ENCODE data around the gene CRTC3. TPM values are rescaled to one million over a fixed set of nuclear protein-coding genes. Genes with fewer than 3 reads are reported as not detected.
A peak's percentile ranks its signal among the peaks of the same experiment; 100 is the strongest.
"Not testable (repeated sequence)": the region's sequence is repeated elsewhere in the genome, so short reads cannot be mapped to it uniquely, and the experiment has no call there.

CRTC3 gene
- total RNA-seq, 4 donors from 2014 or later: 46.4 to 66.8 (median 59.8) TPM

DNA sequence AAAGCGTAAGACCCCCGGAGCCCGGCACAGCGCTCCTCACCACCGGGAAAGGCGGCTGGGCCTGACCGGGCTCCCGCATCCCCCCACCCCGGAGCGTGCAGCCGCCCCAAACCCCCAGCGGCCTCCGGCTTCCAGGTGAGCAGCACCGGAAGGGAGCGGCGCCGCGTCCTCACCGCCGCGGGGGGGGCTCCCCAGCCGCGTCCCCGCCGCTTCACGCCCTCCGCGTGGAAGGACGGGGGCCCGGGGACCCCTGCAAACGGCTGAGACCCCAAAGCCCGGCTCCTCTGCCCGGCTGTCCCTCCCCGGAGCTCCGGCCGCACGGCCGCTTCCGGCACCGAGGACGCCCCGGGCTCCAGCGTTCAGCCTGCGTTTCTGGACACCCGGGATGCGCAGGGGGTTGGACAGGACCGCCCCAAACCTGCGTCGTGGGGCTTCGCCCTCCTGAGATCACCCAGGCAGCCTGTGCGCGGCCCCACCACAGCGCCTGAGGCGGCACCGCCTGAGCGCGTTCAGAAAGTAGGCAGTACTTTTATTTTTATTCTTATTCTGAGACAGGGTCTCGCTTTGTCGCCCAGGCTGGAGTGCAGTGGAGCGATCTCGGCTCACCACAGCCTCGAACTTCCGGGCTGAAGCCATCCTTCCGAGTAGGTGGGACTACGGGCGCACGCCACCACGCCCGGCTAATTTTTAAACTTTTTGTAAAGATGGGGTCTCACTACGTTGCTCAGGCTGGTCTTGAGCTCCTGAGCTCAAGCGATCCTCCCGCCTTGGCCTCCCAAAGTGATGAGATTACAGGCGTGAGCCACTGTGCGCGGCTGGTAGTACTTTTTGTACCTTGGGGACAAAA lies 135.8 kb downstream of the CRTC3 start:
- no peak for DNase-seq (ENCODE audit: extremely low spot score)
- intact Hi-C loops (cut with DNase I): no loop called here

DNA sequence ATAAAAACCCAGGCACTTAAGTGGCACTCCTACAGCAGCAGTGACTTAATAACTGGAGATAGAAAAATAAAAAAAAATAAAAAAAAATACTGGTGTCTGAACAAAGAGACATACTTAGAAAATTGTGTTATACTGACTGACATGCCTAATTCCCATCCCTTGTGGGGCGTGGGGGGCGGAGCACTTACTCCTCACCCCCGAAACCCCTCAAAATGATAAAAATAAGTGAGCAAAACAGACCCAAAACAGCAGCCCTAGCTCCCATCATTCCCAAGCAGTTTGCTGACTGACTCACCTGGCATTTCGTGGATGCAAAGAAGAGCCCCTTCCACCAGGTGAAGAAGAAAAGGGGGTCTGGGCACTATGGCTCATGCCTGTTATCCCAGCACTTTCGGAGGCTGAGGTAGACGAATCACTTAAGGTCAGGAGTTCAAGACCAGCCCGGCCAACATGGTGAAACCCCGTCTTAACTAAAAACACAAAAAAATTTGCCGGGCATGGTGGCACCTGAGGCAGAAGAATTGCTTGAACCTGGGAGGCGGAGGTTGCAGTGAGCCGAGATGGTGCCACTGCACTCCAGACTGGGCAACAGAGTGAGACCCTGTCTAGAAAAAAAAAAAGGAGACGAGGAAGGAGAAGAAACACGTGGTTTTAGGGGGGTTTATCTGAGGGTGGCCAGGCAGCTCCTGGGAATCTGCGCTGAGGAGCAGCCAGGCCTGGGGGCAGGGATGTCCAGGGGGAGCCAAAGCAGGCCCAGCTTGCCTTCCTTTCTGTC lies 136.6 kb downstream of the CRTC3 start:
- Histone ChIP-seq H3K36me3 (no peaks in the 10 kb centered on the region), H3K4me3 (peak overlapping the region; percentile 77 to 96 (median 84)), H3K27ac (replicated peaks in 1 of 4) (peak overlapping the region in 3 of 4 donors; percentile 83 to 89 (median 88)), H3K27me3 (no peaks in the 10 kb centered on the region), H3K4me1 (peaks cover 5 to 20% (median 18%) of the 10 kb centered on the region in 4 donors), H3K9me3 (no peaks in the 10 kb centered on the region)
- 92% methylated on average over 14 of the region's 14 CpGs for WGBS
- no peak for DNase-seq (ENCODE audit: extremely low spot score)
- intact Hi-C loops (cut with DNase I): no loop called here
- TF ChIP-seq, protein P1, sequence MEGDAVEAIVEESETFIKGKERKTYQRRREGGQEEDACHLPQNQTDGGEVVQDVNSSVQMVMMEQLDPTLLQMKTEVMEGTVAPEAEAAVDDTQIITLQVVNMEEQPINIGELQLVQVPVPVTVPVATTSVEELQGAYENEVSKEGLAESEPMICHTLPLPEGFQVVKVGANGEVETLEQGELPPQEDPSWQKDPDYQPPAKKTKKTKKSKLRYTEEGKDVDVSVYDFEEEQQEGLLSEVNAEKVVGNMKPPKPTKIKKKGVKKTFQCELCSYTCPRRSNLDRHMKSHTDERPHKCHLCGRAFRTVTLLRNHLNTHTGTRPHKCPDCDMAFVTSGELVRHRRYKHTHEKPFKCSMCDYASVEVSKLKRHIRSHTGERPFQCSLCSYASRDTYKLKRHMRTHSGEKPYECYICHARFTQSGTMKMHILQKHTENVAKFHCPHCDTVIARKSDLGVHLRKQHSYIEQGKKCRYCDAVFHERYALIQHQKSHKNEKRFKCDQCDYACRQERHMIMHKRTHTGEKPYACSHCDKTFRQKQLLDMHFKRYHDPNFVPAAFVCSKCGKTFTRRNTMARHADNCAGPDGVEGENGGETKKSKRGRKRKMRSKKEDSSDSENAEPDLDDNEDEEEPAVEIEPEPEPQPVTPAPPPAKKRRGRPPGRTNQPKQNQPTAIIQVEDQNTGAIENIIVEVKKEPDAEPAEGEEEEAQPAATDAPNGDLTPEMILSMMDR (IDR thresholded peaks at IDR 0.05): no peak
- TF ChIP-seq POLR2A (IDR thresholded peaks at IDR 0.05; ENCODE audit: low read depth): no peak
- no peak for TF ChIP-seq EP300 (IDR thresholded peaks at IDR 0.05)
- no peak for TF ChIP-seq POLR2AphosphoS5 (IDR thresholded peaks at IDR 0.05)

More for the DNA sequence above, 135.8 kb downstream of the CRTC3 start:
- H3K4me3 ChIP-seq: peak overlapping the region; percentile 77 to 96 (median 84)
- TF ChIP-seq, protein P1 (IDR thresholded peaks at IDR 0.05): no peak
- peak; percentile 6 to 71 for TF ChIP-seq POLR2AphosphoS5 (IDR thresholded peaks at IDR 0.05)
- no peaks in the 10 kb centered on the region for H3K9me3 ChIP-seq
- WGBS: 14% methylated on average over 26 of the region's 75 CpGs
- H3K27ac ChIP-seq (replicated peaks in 1 of 4): peak overlapping the region; percentile 83 to 89 (median 87)
- H3K36me3 ChIP-seq: no peaks in the 10 kb centered on the region
- peaks cover 9 to 28% (median 24%) of the 10 kb centered on the region in 4 donors for H3K4me1 ChIP-seq
- H3K27me3 ChIP-seq: no peaks in the 10 kb centered on the region

DNA sequence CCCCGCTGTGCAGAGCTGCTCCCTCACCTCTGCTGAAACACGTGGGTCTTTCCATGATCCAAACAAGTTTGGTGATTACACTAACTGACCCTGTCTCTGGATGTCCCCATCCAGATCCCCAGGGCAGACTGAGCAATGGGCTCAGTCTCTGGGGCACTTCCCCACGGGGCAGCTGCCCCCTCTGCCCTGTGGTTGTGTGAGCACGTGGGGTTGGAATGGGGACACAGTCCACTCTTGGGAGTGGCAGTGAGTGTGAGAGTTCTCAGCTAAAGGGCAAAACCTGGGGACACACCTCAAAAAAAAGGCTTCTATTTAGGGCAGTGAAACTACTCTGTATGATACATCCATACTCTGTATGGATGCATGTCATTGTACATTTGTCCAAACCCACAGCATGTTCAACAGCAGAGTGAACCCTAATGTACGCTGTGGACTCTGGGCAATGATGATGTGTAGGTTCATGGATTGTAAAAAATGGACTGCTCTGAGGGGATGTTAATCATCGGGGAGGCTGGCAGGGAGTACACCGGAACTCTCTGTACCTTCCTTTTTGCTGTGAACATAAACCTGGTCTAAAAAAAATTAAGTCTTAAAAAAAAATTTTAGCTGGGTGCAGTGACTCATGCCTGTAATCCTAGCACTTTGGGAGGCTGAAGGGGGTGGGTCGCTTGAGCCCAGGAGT lies 137.5 kb downstream of the CRTC3 start:
- 88% methylated on average over 8 of the region's 8 CpGs for WGBS
- TF ChIP-seq, protein P1 (IDR thresholded peaks at IDR 0.05): no peak
- TF ChIP-seq EP300 (IDR thresholded peaks at IDR 0.05): no peak
- TF ChIP-seq POLR2AphosphoS5 (IDR thresholded peaks at IDR 0.05): no peak
- no peak for TF ChIP-seq POLR2A (IDR thresholded peaks at IDR 0.05; ENCODE audit: low read depth)
- Histone ChIP-seq H3K27ac (replicated peaks in 1 of 4) (no peak overlapping the region), H3K9me3 (no peaks in the 10 kb centered on the region), H3K27me3 (no peaks in the 10 kb centered on the region), H3K36me3 (no peaks in the 10 kb centered on the region), H3K4me1 (peaks cover 5 to 15% (median 14%) of the 10 kb centered on the region in 4 donors), H3K4me3 (no peak overlapping the region)
- intact Hi-C loops (cut with DNase I): no loop called here
- no peak for DNase-seq (ENCODE audit: extremely low spot score)

DNA sequence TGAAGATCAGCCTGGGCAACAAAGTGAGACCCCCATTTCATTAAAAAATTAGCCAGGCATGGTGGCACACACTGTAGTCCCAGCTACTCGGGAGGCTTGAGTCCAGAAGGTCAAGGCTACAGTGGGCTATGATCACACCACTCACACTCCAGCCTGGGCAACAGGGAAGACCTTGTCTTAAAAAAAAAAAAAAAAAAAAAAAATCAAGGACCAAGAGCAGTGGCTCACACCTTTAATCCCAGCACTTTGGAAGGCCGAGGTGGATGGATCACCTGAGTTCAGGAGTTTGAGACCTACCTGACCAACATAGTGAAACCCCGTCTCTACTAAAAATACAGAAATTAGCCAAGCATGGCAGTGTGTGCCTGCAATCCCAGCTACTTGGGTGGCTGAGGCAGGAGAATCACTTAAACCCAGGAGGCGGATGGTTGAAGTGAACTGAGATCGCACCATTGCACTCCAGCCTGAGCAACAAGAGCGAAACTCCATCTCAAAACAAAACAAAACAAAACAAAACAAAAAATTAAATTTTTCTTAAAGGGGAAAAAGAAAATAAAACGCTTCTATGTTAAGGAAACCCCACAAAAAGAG lies 138.1 kb downstream of the CRTC3 start:
- H3K27ac ChIP-seq (replicated peaks in 1 of 4); H3K27me3 ChIP-seq; H3K9me3 ChIP-seq; intact Hi-C loops (cut with DNase I); H3K36me3 ChIP-seq; H3K4me3 ChIP-seq; DNase-seq (ENCODE audit: extremely low spot score): not testable (repeated sequence)
- peaks cover 5 to 15% (median 14%) of the 10 kb centered on the region in 4 donors for H3K4me1 ChIP-seq
- WGBS: 94% methylated on average over 7 of the region's 7 CpGs

- intact Hi-C loops (cut with DNase I); DNase-seq (ENCODE audit: extremely low spot score); H3K36me3 ChIP-seq; H3K4me1 ChIP-seq; H3K27ac ChIP-seq (replicated peaks in 1 of 4); H3K4me3 ChIP-seq; H3K27me3 ChIP-seq; H3K9me3 ChIP-seq: not testable (repeated sequence)
- WGBS: 92% methylated on average over 8 of the region's 8 CpGs
Measured at GRCh38 chr15:90670631-90671030, 140.9 kb downstream of the CRTC3 start.

Data from esophagus muscularis mucosa (tissue), 4 donors.